Right cardiac atrium (tissue), 5 donors: ENCODE data around the gene AEN. TPM values are rescaled to one million over a fixed set of nuclear protein-coding genes. Genes with fewer than 3 reads are reported as not detected.

Source experiments
- ATAC-seq, 2 donors: fragments of 200-7000 bp; cut with Tn5 transposase; one replicate each; pipeline versions ENCODE4 v1.8.0 to v1.9.1; 2020; ENCODE audit warnings: moderate library complexity in 2 of 2, mild to moderate bottlenecking in 1 of 2
- DNase-seq, 3 donors: peaks; one replicate each; pipeline ENCODE4 v3.0.0-alpha.2; 2020
- H3K27ac ChIP-seq: one replicate; pipeline ENCODE4 v1.5.1; 2013; ENCODE audit warnings: mild to moderate bottlenecking, low read length, control low read depth, moderate library complexity
- H3K27me3 ChIP-seq: one replicate; pipeline ENCODE4 v1.6.1; 2013; ENCODE audit not compliant: control insufficient read depth, insufficient read depth
- H3K4me1 ChIP-seq: one replicate; pipeline ENCODE4 v1.6.1; 2013; ENCODE audit warnings: low read length; ENCODE audit not compliant: control insufficient read depth, insufficient read depth
- H3K4me3 ChIP-seq: one replicate; pipeline ENCODE4 v1.5.1; 2013; ENCODE audit warnings: low read length, control low read depth
- H3K9me3 ChIP-seq: one replicate; pipeline ENCODE4 v1.6.1; 2013; ENCODE audit warnings: low read length; ENCODE audit not compliant: control insufficient read depth
- WGBS: extraction: QIAGEN DNeasy Blood & Tissue Kit; methylation state at CpG from one replicate; pipeline ENCODE4 v1.1.7; 2013; 5-methylcytosine and 5-hydroxymethylcytosine counted together
- intact Hi-C, 4 donors: fragments of 100-400 bp; cut with DNase I; formaldehyde crosslinking; loops; one replicate each; pipeline versions ENCODE4 v1.11.0 to v1.14.0; 2022 to 2023
- polyA plus RNA-seq: library from polyadenylated mRNA; stranded (reverse); fragments of 200-250 nt; gene quantifications from one replicate; pipeline ENCODE4 v1.2.3, GENCODE V29; 2013
- total RNA-seq, 4 donors: library from RNA; stranded (reverse); fragmentation: NEBNext Ultra II Directional; extraction: Animal tissue kit (Norgen Biotek cat#: 25700); gene quantifications; one replicate each; pipeline ENCODE4 v1.2.1, GENCODE V29; 2021
- donor health status: healthy with polysubstance abuse.
- donor health status: DM: no; HTN: yes; CAD: no.
- donor health status: DM: no; HTN: no; CAD: no.
- donor health status: DM: no; HTN: yes; CAD: no; lungs with severe emphysema.
- donor health status: DM: yes; HTN: yes; CAD: no.

Gene AEN
- total and polyA plus RNA-seq, 5 donors = 4.0 to 9.5 (median 5.0) TPM

- Histone ChIP-seq H3K4me3 (no peak overlapping the region), H3K9me3 (no peaks in the 10 kb centered on the region), H3K27me3 (no peaks in the 10 kb centered on the region), H3K27ac (no peak overlapping the region), H3K4me1 (peaks cover 3% of the 10 kb centered on the region)
- ATAC-seq (no peak), DNase-seq (no peak)
- intact Hi-C loops = loop anchor here in 2 of 4 donors (10.0 kb wide), 2 partner anchors 173 to 183 kb away; no protein-coding TSS in a partner anchor
- 70% methylated on average over 9 of the region's 9 CpGs for WGBS
Observed at GRCh38 chr15:88651971-88652370, 30.8 kb downstream of the AEN start.

GRCh38 chr15:88652456-88653199, 31.5 kb downstream of the AEN start:
- Histone ChIP-seq H3K4me3 (no peak overlapping the region), H3K27me3 (no peaks in the 10 kb centered on the region), H3K4me1 (peaks cover 3% of the 10 kb centered on the region), H3K9me3 (no peaks in the 10 kb centered on the region), H3K27ac (no peak overlapping the region)
- no peak for ATAC-seq
- intact Hi-C loops = loop anchor here in 2 of 4 donors (10.0 kb wide), 2 partner anchors 172 to 182 kb away; no protein-coding TSS in a partner anchor
- WGBS = 75% methylated on average over 7 of the region's 8 CpGs
- no peak for DNase-seq

- H3K27ac ChIP-seq = no peak overlapping the region
- intact Hi-C loops = loop anchor here in 2 of 4 donors (10.0 kb wide), 2 partner anchors 171 to 181 kb away; no protein-coding TSS in a partner anchor
- no peaks in the 10 kb centered on the region for H3K27me3 ChIP-seq
- H3K9me3 ChIP-seq = no peaks in the 10 kb centered on the region
- DNase-seq (no peak), ATAC-seq (no peak)
- H3K4me1 ChIP-seq = peaks cover 3% of the 10 kb centered on the region
- H3K4me3 ChIP-seq = no peak overlapping the region
- 90% methylated on average over 13 of the region's 13 CpGs for WGBS
Observed at GRCh38 chr15:88653200-88654064, 32.3 kb downstream of the AEN start.

- Histone ChIP-seq H3K4me3 (no peak overlapping the region), H3K4me1 (no peaks in the 10 kb centered on the region), H3K27me3 (no peaks in the 10 kb centered on the region), H3K9me3 (no peaks in the 10 kb centered on the region), H3K27ac (no peak overlapping the region)
- ATAC-seq = no peak
- 91% methylated on average over 18 of the region's 18 CpGs for WGBS
- DNase-seq = no peak
- intact Hi-C loops = loop anchor here in 2 of 4 donors (10.0 kb wide), 2 partner anchors 170 to 180 kb away; no protein-coding TSS in a partner anchor
Observed at GRCh38 chr15:88654430-88655102, 33.4 kb downstream of the AEN start.

- WGBS = 84% methylated on average over 14 of the region's 14 CpGs
- Histone ChIP-seq H3K4me1 (no peaks in the 10 kb centered on the region), H3K9me3 (no peaks in the 10 kb centered on the region), H3K27me3 (no peaks in the 10 kb centered on the region), H3K4me3 (no peak overlapping the region), H3K27ac (no peak overlapping the region)
- no peak for DNase-seq
- ATAC-seq = no peak
- intact Hi-C loops = loop anchor here in 2 of 4 donors (10.0 kb wide), 2 partner anchors 170 to 180 kb away; no protein-coding TSS in a partner anchor
Observed at GRCh38 chr15:88655103-88655553, 34.0 kb downstream of the AEN start.

- intact Hi-C loops = loop anchor here in 3 of 4 donors (2.0 to 10.0 kb wide), 3 partner anchors 169 to 179 kb away; no protein-coding TSS in a partner anchor
- no peak overlapping the region for H3K27ac ChIP-seq
Observed at GRCh38 chr15:88655800-88656488, 34.8 kb downstream of the AEN start.

GRCh38 chr15:88656760-88657221, 35.7 kb downstream of the AEN start:
- Histone ChIP-seq H3K9me3 (no peaks in the 10 kb centered on the region), H3K27me3 (no peaks in the 10 kb centered on the region), H3K4me1 (no peaks in the 10 kb centered on the region), H3K27ac (no peak overlapping the region), H3K4me3 (no peak overlapping the region)
- DNase-seq (no peak), ATAC-seq (no peak)
- intact Hi-C loops = loop anchor here (1.0 to 10.0 kb wide), 4 partner anchors 168 to 178 kb away; no protein-coding TSS in a partner anchor
- WGBS = 80% methylated on average over 10 of the region's 10 CpGs

More at GRCh38 chr15:88655800-88656488, 34.8 kb downstream of the AEN start:
- no peaks in the 10 kb centered on the region for H3K4me1 ChIP-seq
- no peak for DNase-seq
- H3K9me3 ChIP-seq = no peaks in the 10 kb centered on the region
- WGBS = 81% methylated on average over 8 of the region's 8 CpGs
- H3K27me3 ChIP-seq = no peaks in the 10 kb centered on the region
- no peak for ATAC-seq
- no peak overlapping the region for H3K4me3 ChIP-seq

GRCh38 chr15:88657326-88658069, 36.4 kb downstream of the AEN start:
- H3K4me3 ChIP-seq = no peak overlapping the region
- intact Hi-C loops = loop anchor here (1.0 to 10.0 kb wide), 4 partner anchors 167 to 177 kb away; no protein-coding TSS in a partner anchor
- 39% methylated on average over 13 of the region's 13 CpGs for WGBS
- no peak overlapping the region for H3K27ac ChIP-seq
- ATAC-seq (peak; percentile 37 to 63), DNase-seq (no peak)
- no peaks in the 10 kb centered on the region for H3K27me3 ChIP-seq
- H3K4me1 ChIP-seq = no peaks in the 10 kb centered on the region
- H3K9me3 ChIP-seq = no peaks in the 10 kb centered on the region

- DNase-seq = peak in 1 of 3 donors; percentile 22
Observed at GRCh38 chr15:88658070-88658965, 37.2 kb downstream of the AEN start.

More at GRCh38 chr15:88658070-88658965, 37.2 kb downstream of the AEN start:
- Histone ChIP-seq H3K27ac (no peak overlapping the region), H3K4me3 (no peak overlapping the region), H3K27me3 (no peaks in the 10 kb centered on the region), H3K4me1 (no peaks in the 10 kb centered on the region), H3K9me3 (no peaks in the 10 kb centered on the region)
- ATAC-seq = no peak
- intact Hi-C loops = loop anchor here in 2 of 4 donors (10.0 kb wide), 2 partner anchors 166 to 176 kb away; no protein-coding TSS in a partner anchor
- WGBS = 81% methylated on average over 13 of the region's 13 CpGs
